Neural cell (in vitro differentiated cells): ENCODE measurements around the gene PALM3.

Source experiments
- CTCF ChIP-seq: fragments of 450-650 bp; IDR thresholded peaks from 2 replicates; pipeline ENCODE4 v1.5.1; 2014; ENCODE audit warnings: antibody characterized with exemption, mild to moderate bottlenecking, moderate library complexity; ENCODE audit not compliant: poor library complexity, severe bottlenecking
- EP300 ChIP-seq: fragments of 450-650 bp; conservative IDR thresholded peaks from 2 replicates; pipeline ENCODE4 v1.6.1; 2014; ENCODE audit warnings: antibody characterized with exemption, mild to moderate bottlenecking, moderate library complexity; ENCODE audit not compliant: poor library complexity, severe bottlenecking
- EZH2 ChIP-seq: fragments of 200-600, 300-800 bp; shearing (Covaris generic), sonication (generic); IDR thresholded peaks from 2 replicates; pipeline ENCODE4 v1.6.1; 2014; ENCODE audit warnings: antibody characterized with exemption, low read length, borderline replicate concordance, mild to moderate bottlenecking; ENCODE audit not compliant: insufficient read depth, poor library complexity, severe bottlenecking
- MXI1 ChIP-seq: fragments of 450-650 bp; conservative IDR thresholded peaks from 2 replicates; pipeline ENCODE4 v1.6.1; 2014; ENCODE audit warnings: antibody characterized with exemption, mild to moderate bottlenecking; ENCODE audit not compliant: poor library complexity, severe bottlenecking
- POLR2AphosphoS5 ChIP-seq: IDR thresholded peaks from 2 replicates; pipeline ENCODE4 v1.6.1; 2012
- RAD21 ChIP-seq: fragments of 450-650 bp; conservative IDR thresholded peaks from 2 replicates; pipeline ENCODE4 v1.6.1; 2014; ENCODE audit warnings: antibody characterized with exemption, mild to moderate bottlenecking, moderate library complexity
- REST ChIP-seq: IDR thresholded peaks from 2 replicates; pipeline ENCODE4 v1.6.1; 2012; ENCODE audit warnings: borderline replicate concordance
- TAF1 ChIP-seq: IDR thresholded peaks from 2 replicates; pipeline ENCODE4 v1.6.1; 2012; ENCODE audit warnings: low read depth

GRCh38 chr19:14053032-14053431 lies 8.8 kb downstream of the PALM3 start:
- TF ChIP-seq CTCF (no peak), TAF1 (no peak), RAD21 (no peak), MXI1 (no peak), POLR2AphosphoS5 (no peak), EP300 (no peak), EZH2 (no peak), REST (no peak)
